RWPE2 (cell line): ENCODE measurements around the gene SPATA6L.
A peak's percentile ranks its signal among the peaks of the same experiment; 100 is the strongest.

ENCODE experiments used
- ATAC-seq: fragments of 200-7000 bp; cut with Tn5 transposase; 3 replicates; pipeline ENCODE4 v1.9.1; 2021; ENCODE audit warnings: low read depth
- DNase-seq: peaks from one replicate; pipeline ENCODE4 v3.0.0-alpha.2; 2020; ENCODE audit warnings: low spot score
- H3K27ac ChIP-seq: fragments of 450-650 bp; 2 replicates; pipeline ENCODE4 v1.5.1; 2017; ENCODE audit warnings: mild to moderate bottlenecking; ENCODE audit not compliant: poor library complexity, severe bottlenecking
- H3K27me3 ChIP-seq: fragments of 250-450 bp; sonication (Bioruptor Pico); 2 replicates; pipeline ENCODE4 v1.5.1; 2021; ENCODE audit warnings: mild to moderate bottlenecking, moderate library complexity; ENCODE audit not compliant: insufficient read depth, poor library complexity, severe bottlenecking
- H3K36me3 ChIP-seq: fragments of 250-450 bp; sonication (Bioruptor Pico); 2 replicates; pipeline ENCODE4 v1.5.1; 2020; ENCODE audit warnings: low read depth, mild to moderate bottlenecking, moderate library complexity
- H3K4me1 ChIP-seq: fragments of 250-450 bp; sonication (Bioruptor Pico); 2 replicates; pipeline ENCODE4 v1.5.1; 2021; ENCODE audit warnings: mild to moderate bottlenecking, moderate library complexity; ENCODE audit not compliant: insufficient read depth, poor library complexity, severe bottlenecking
- H3K4me3 ChIP-seq: fragments of 250-450 bp; sonication (Bioruptor Pico); 2 replicates; pipeline ENCODE4 v1.5.1; 2021; ENCODE audit warnings: mild to moderate bottlenecking, moderate library complexity; ENCODE audit not compliant: severe bottlenecking
- H3K9me3 ChIP-seq: fragments of 250-450 bp; sonication (Bioruptor Pico); 2 replicates; pipeline ENCODE4 v1.5.1; 2021; ENCODE audit warnings: mild to moderate bottlenecking, moderate library complexity; ENCODE audit not compliant: severe bottlenecking
- CTCF ChIP-seq: fragments of 450-650 bp; IDR thresholded peaks from one replicate; pipeline ENCODE4 v1.5.1; 2017; ENCODE audit warnings: mild to moderate bottlenecking, moderate library complexity; ENCODE audit not compliant: poor library complexity, severe bottlenecking

Gene SPATA6L

GRCh38 chr9:4706971-4707622, 40.8 kb upstream of the SPATA6L start:
- H3K9me3 ChIP-seq = no peaks in the 10 kb centered on the region
- no peaks in the 10 kb centered on the region for H3K4me1 ChIP-seq
- no peak for TF ChIP-seq CTCF
- H3K27me3 ChIP-seq = no peaks in the 10 kb centered on the region
- DNase-seq (no peak), ATAC-seq (no peak)
- H3K27ac ChIP-seq = no peak overlapping the region
- H3K36me3 ChIP-seq = peaks cover 72% of the 10 kb centered on the region
- H3K4me3 ChIP-seq = no peak overlapping the region

GRCh38 chr9:4706021-4706420, 39.7 kb upstream of the SPATA6L start:
- Histone ChIP-seq H3K4me1 (no peaks in the 10 kb centered on the region), H3K27ac (no peak overlapping the region), H3K4me3 (no peak overlapping the region), H3K36me3 (peaks cover 76% of the 10 kb centered on the region), H3K9me3 (no peaks in the 10 kb centered on the region), H3K27me3 (no peaks in the 10 kb centered on the region)
- DNase-seq (no peak), ATAC-seq (no peak)
- no peak for TF ChIP-seq CTCF

GRCh38 chr9:4704129-4704528, 37.8 kb upstream of the SPATA6L start:
- Histone ChIP-seq H3K36me3 (peaks cover 90% of the 10 kb centered on the region), H3K27ac (no peak overlapping the region), H3K4me3 (no peak overlapping the region), H3K4me1 (no peaks in the 10 kb centered on the region), H3K27me3 (no peaks in the 10 kb centered on the region), H3K9me3 (no peaks in the 10 kb centered on the region)
- peak; percentile 70; the same call in 2 of the 3 replicates for ATAC-seq
- TF ChIP-seq CTCF = no peak
- DNase-seq = no peak

- H3K4me1 ChIP-seq = no peaks in the 10 kb centered on the region
- no peak for ATAC-seq
- H3K27ac ChIP-seq = no peak overlapping the region
- H3K9me3 ChIP-seq = no peaks in the 10 kb centered on the region
- DNase-seq = no peak
- TF ChIP-seq CTCF = no peak
- H3K27me3 ChIP-seq = no peaks in the 10 kb centered on the region
- peaks cover 97% of the 10 kb centered on the region for H3K36me3 ChIP-seq
- no peak overlapping the region for H3K4me3 ChIP-seq
Measured at GRCh38 chr9:4701526-4701925, 35.2 kb upstream of the SPATA6L start.

GRCh38 chr9:4700932-4701331, 34.7 kb upstream of the SPATA6L start:
- DNase-seq = no peak
- Histone ChIP-seq H3K36me3 (peaks cover 92% of the 10 kb centered on the region), H3K4me3 (no peak overlapping the region), H3K9me3 (no peaks in the 10 kb centered on the region), H3K4me1 (no peaks in the 10 kb centered on the region), H3K27ac (no peak overlapping the region), H3K27me3 (no peaks in the 10 kb centered on the region)
- no peak for TF ChIP-seq CTCF
- ATAC-seq = no peak
